HEK293T (cell line): Measurements from ENCODE around the gene TMEM179.

ENCODE experiments used
- ARNT ChIP-seq: fragments of 450-650 bp; IDR thresholded peaks from 2 replicates; pipeline ENCODE4 v1.6.1; 2017; ENCODE audit warnings: mild to moderate bottlenecking
- CTBP1 ChIP-seq: fragments of 450-650 bp; IDR thresholded peaks from 2 replicates; pipeline ENCODE4 v1.6.1; 2016; ENCODE audit warnings: borderline replicate concordance
- ELF4 ChIP-seq: fragments of 450-650 bp; IDR thresholded peaks from 2 replicates; pipeline ENCODE4 v1.6.1; 2017; ENCODE audit warnings: antibody characterized with exemption
- FOXA1 ChIP-seq: fragments of 450-650 bp; IDR thresholded peaks from 2 replicates; pipeline ENCODE4 v1.6.1; 2016; ENCODE audit warnings: mild to moderate bottlenecking
- FOXK2 ChIP-seq: fragments of 450-650 bp; IDR thresholded peaks from 2 replicates; pipeline ENCODE4 v1.6.1; 2016; ENCODE audit warnings: mild to moderate bottlenecking
- FOXM1 ChIP-seq: fragments of 450-650 bp; IDR thresholded peaks from 2 replicates; pipeline ENCODE4 v1.6.1; 2017; ENCODE audit warnings: mild to moderate bottlenecking, borderline replicate concordance
- HDGF ChIP-seq: fragments of 450-650 bp; IDR thresholded peaks from 2 replicates; pipeline ENCODE4 v1.6.1; 2017; ENCODE audit warnings: antibody characterized with exemption, borderline replicate concordance
- L3MBTL2 ChIP-seq: fragments of 450-650 bp; conservative IDR thresholded peaks from 2 replicates; pipeline ENCODE4 v1.6.1; 2016; ENCODE audit warnings: mild to moderate bottlenecking
- LEF1 ChIP-seq: fragments of 450-650 bp; IDR thresholded peaks from 2 replicates; pipeline ENCODE4 v1.6.1; 2017; ENCODE audit warnings: mild to moderate bottlenecking, borderline replicate concordance
- NFRKB ChIP-seq: fragments of 450-650 bp; IDR thresholded peaks from 2 replicates; pipeline ENCODE4 v1.6.1; 2016; ENCODE audit warnings: mild to moderate bottlenecking, moderate library complexity
- SP1 ChIP-seq: fragments of 450-650 bp; IDR thresholded peaks from 2 replicates; pipeline ENCODE4 v1.6.1; 2017
- SUZ12 ChIP-seq: fragments of 450-650 bp; IDR thresholded peaks from 2 replicates; pipeline ENCODE4 v1.6.1; 2016; ENCODE audit warnings: mild to moderate bottlenecking
- TARDBP ChIP-seq: fragments of 450-650 bp; IDR thresholded peaks from 2 replicates; pipeline ENCODE4 v1.6.1; 2016
- ZNF384 ChIP-seq: fragments of 450-650 bp; IDR thresholded peaks from 2 replicates; pipeline ENCODE4 v1.6.1; 2016

DNA sequence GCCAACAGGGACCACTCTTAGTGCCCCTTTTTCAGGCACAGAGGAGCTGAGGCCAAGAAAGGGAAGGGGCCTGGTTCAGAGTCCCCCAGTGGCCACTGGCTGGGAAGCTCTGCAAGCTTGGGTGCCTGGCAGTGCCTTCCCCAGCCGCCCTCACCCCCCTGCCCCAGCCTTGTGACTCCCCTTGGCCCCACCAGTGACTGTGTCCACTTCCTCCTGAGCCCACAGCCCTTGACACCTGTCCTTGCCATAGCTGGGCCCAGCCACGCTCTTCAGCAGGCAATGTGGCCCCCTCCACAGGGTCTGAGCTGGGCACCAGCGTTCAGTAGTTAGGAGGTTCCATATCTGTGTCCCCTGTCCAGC, 44.0 kb downstream of the TMEM179 start:
- TF ChIP-seq ARNT, result no peak
- no peak for TF ChIP-seq NFRKB
- no peak for TF ChIP-seq FOXM1
- no peak for TF ChIP-seq ELF4
- no peak for TF ChIP-seq TARDBP
- TF ChIP-seq FOXK2, result no peak
- TF ChIP-seq SP1, result no peak
- TF ChIP-seq ZNF384, result no peak
- TF ChIP-seq FOXA1, result no peak
- TF ChIP-seq CTBP1, result no peak
- no peak for TF ChIP-seq L3MBTL2
- TF ChIP-seq SUZ12, result no peak
- TF ChIP-seq HDGF, result no peak
- no peak for TF ChIP-seq LEF1
